AG04450 (cell line): ENCODE results near the gene CLOCK. TPM values are rescaled to one million over a fixed set of nuclear protein-coding genes. Genes with fewer than 3 reads are reported as not detected.

Source experiments
- CTCF ChIA-PET: fragments of 300-600, 350-600 bp; formaldehyde crosslinking; extraction: SDS; loops from one replicate; lab custom pipeline; 2022; ENCODE audit warnings: antibody characterized with exemption, inconsistent platforms; lab: Charles Lee
- POLR2A ChIA-PET: fragments of 350-600 bp; formaldehyde crosslinking; extraction: SDS; loops from one replicate; lab custom pipeline; 2021; ENCODE audit warnings: antibody characterized with exemption, inconsistent platforms; lab: Yijun Ruan, JAX
- DNase-seq: peaks from one replicate; pipeline ENCODE4 v3.0.0-alpha.2; 2011; ENCODE audit warnings: low read depth, low spot score
- H3K27ac ChIP-seq: one replicate; pipeline ENCODE4 v1.5.1; 2012; ENCODE audit warnings: low read depth, low read length, control low read depth
- H3K27me3 ChIP-seq: one replicate; pipeline ENCODE4 v1.6.0; 2012; ENCODE audit warnings: low read length; ENCODE audit not compliant: control insufficient read depth, insufficient read depth
- H3K4me3 ChIP-seq: 2 replicates; pipeline ENCODE4 v1.5.1; 2011; ENCODE audit warnings: mild to moderate bottlenecking, low read depth, low read length, control low read depth
- H3K9me3 ChIP-seq: 2 replicates; pipeline ENCODE4 v1.5.1; 2012; ENCODE audit warnings: low read length; ENCODE audit not compliant: control insufficient read depth, insufficient read depth
- polyA plus RNA-seq: library from polyadenylated mRNA; depleted of rRNA; stranded (reverse); fragments of >200 nt; gene quantifications from 2 replicates; pipeline ENCODE4 v1.2.3, GENCODE V29; 2011
- TF ChIP-seq, protein P1 (sequence below): IDR thresholded peaks from 2 replicates; pipeline ENCODE4 v1.5.1; 2011; ENCODE audit warnings: low read depth, low read length, control low read depth, inconsistent platforms

Gene CLOCK
- polyA plus RNA-seq, 1 experiment, result 18.8 TPM

GRCh38 chr4:55578341-55579010, 31.8 kb upstream of the CLOCK start:
- no peaks in the 10 kb centered on the region for H3K27me3 ChIP-seq
- peaks cover 4% of the 10 kb centered on the region; the same call in 1 of the 2 replicates for H3K9me3 ChIP-seq
- CTCF ChIA-PET, result no interaction called here
- no peak overlapping the region for H3K4me3 ChIP-seq
- TF ChIP-seq, protein P1, sequence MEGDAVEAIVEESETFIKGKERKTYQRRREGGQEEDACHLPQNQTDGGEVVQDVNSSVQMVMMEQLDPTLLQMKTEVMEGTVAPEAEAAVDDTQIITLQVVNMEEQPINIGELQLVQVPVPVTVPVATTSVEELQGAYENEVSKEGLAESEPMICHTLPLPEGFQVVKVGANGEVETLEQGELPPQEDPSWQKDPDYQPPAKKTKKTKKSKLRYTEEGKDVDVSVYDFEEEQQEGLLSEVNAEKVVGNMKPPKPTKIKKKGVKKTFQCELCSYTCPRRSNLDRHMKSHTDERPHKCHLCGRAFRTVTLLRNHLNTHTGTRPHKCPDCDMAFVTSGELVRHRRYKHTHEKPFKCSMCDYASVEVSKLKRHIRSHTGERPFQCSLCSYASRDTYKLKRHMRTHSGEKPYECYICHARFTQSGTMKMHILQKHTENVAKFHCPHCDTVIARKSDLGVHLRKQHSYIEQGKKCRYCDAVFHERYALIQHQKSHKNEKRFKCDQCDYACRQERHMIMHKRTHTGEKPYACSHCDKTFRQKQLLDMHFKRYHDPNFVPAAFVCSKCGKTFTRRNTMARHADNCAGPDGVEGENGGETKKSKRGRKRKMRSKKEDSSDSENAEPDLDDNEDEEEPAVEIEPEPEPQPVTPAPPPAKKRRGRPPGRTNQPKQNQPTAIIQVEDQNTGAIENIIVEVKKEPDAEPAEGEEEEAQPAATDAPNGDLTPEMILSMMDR, result no peak
- no peak overlapping the region for H3K27ac ChIP-seq
- POLR2A ChIA-PET, result no interaction called here
- no peak for DNase-seq

DNA sequence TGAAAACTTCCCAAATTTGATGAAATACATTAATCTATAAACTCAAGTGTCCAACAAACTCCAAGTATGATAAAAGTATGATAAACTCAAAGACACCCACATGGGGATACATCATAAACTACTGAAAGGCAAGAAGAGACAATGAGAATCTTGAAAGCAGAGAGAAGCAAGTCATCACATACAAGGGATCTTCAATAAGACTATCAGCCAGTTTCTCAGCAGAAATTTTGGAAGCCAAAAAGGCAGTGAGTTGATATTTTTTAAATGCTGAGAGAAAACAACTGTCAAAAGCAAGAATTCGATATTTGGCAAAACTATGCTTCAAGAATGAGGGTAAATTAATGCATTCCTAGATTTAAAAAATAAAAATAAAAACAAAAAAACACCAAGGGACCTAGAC, 28.8 kb upstream of the CLOCK start:
- H3K27ac ChIP-seq, result no peak overlapping the region
- no peak overlapping the region for H3K4me3 ChIP-seq
- ChIA-PET CTCF (no interaction called here), POLR2A (no interaction called here)
- H3K9me3 ChIP-seq, result peaks cover 4% of the 10 kb centered on the region; the same call in 1 of the 2 replicates
- TF ChIP-seq, protein P1, result no peak
- H3K27me3 ChIP-seq, result no peaks in the 10 kb centered on the region
- DNase-seq, result no peak

- DNase-seq, result no peak
- Histone ChIP-seq H3K9me3 (peaks cover 4% of the 10 kb centered on the region; the same call in 1 of the 2 replicates), H3K27me3 (no peaks in the 10 kb centered on the region), H3K4me3 (no peak overlapping the region), H3K27ac (no peak overlapping the region)
- ChIA-PET POLR2A (no interaction called here), CTCF (no interaction called here)
- TF ChIP-seq, protein P1, result no peak
Measured at GRCh38 chr4:55574252-55574651, 27.5 kb upstream of the CLOCK start.

DNA sequence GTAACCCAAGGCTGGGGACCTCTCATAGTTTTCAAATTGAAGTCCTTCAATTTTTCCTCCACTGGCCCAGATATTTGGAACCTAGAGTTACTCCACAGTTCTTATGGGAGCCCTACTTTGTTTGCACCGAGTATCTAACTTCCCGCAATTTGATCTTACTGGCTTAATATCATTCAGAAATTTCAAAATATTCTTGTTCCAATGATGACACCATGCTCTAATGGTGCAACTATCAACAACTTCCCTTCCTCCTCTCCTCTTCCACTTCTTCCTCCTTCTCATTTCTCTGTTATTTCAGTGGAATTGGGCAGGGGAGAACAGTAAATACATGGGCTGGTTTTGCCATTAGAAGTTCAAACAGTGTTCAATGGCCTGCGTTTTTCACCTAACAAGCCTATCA, 25.1 kb upstream of the CLOCK start:
- H3K27me3 ChIP-seq, result peaks cover 3% of the 10 kb centered on the region
- TF ChIP-seq, protein P1, result no peak
- ChIA-PET POLR2A (no interaction called here), CTCF (no interaction called here)
- H3K4me3 ChIP-seq, result no peak overlapping the region
- no peak for DNase-seq
- no peak overlapping the region for H3K27ac ChIP-seq
- H3K9me3 ChIP-seq, result peaks cover 4% of the 10 kb centered on the region; the same call in 1 of the 2 replicates

DNA sequence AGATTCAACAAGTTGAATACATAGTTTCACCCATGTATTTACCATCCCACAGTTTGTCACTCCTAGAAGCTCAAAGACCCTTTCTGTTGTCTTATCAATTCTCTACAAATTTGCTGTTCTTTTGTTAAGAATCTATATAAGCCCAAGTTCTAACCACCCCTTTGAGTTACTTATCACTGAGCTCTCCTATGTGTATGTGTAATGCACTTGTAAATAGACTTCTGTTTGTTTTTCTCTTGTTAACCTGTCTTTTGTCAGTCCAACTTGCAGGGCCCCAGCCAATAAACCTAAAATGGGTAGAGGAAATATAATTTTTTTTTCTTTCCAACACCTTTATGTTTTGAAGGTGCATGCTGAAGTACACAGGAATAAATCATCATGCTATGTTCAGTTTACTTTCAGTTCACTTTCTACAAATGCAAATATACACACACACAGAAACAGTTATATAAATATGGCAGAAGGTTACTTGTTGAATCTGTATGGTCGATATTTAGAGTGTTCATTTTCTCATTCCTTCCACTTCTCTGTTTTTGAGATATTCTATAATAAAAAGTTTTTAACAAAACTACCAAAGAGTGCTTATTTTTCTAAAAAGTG, 22.3 kb upstream of the CLOCK start:
- TF ChIP-seq, protein P1, result no peak
- no peak for DNase-seq
- ChIA-PET CTCF (interaction anchor here (0.7 to 1.0 kb wide), 2 partner anchors 14 to 598 kb away, joined by 3 to 4 read pairs; no protein-coding TSS in a partner anchor), POLR2A (no interaction called here)
- H3K27me3 ChIP-seq, result peaks cover 3% of the 10 kb centered on the region
- no peak overlapping the region for H3K27ac ChIP-seq
- H3K9me3 ChIP-seq, result no peaks in the 10 kb centered on the region
- H3K4me3 ChIP-seq, result no peak overlapping the region
